HUES6 (cell line): ENCODE measurements around the gene METTL1.

ENCODE experiments used
- H3K27ac ChIP-seq: 2 replicates; pipeline ENCODE4 v1.7.0; 2013; ENCODE audit warnings: low read depth, mild to moderate bottlenecking, low read length, inconsistent platforms
- H3K27me3 ChIP-seq: 2 replicates; pipeline ENCODE4 v1.6.1; 2013; ENCODE audit warnings: low read length; ENCODE audit not compliant: control insufficient read depth, insufficient read depth
- H3K36me3 ChIP-seq: 2 replicates; pipeline ENCODE4 v1.6.1; 2013; ENCODE audit warnings: low read length; ENCODE audit not compliant: control insufficient read depth, insufficient read depth
- H3K4me1 ChIP-seq: 2 replicates; pipeline ENCODE4 v1.6.1; 2013; ENCODE audit warnings: low read length; ENCODE audit not compliant: control insufficient read depth, insufficient read depth
- H3K4me3 ChIP-seq: 2 replicates; pipeline ENCODE4 v1.5.1; 2013; ENCODE audit warnings: low read depth, low read length
- H3K9ac ChIP-seq: one replicate; pipeline ENCODE4 v1.6.1; 2013; ENCODE audit warnings: mild to moderate bottlenecking, low read length
- H3K9me3 ChIP-seq: 2 replicates; pipeline ENCODE4 v1.6.1; 2013; ENCODE audit warnings: low read depth, low read length; ENCODE audit not compliant: control insufficient read depth, insufficient read depth

The METTL1 gene

DNA sequence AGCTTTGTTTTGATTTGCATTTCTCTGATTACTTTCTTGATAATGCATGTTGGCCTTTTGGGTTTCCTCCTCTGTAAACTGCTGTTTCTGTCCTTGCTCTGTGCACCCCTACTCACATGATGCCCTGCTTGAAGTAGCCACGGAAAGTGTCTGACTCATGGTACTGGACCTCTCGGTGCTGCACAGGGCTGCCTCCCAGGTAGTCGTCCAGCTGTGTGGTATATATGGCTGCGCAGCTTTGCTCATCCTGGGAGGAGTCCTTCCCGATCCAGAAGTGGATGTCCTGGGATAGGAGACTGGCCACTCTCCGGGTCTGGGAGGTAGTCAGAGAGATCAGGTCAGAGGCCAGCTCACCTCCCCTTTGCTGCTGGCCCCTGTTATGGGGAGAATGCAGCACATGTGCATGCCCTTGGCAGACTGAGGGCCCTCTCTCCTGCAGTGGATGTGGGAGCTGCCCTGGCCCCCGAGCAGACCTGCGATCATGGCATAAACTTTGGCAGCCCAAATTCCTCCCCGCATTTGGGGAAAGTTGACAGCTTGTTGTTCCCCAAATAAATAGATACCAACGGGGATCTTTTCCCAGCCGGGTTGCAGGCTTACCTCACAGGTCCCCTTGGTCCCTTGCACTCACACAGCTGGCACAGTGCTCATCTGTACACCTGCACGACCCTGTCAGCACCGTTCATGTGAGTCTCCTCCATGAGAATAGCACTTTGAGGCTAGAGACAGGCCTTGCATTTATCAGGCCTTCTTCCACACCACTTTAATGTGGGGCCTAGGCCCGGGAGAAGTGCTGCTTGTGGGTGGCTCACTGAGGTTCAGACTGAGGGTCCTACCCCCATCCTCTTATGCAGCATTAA is 41.4 kb upstream of the METTL1 start:
- no peaks in the 10 kb centered on the region for H3K4me1 ChIP-seq
- no peak overlapping the region for H3K27ac ChIP-seq

GRCh38 chr12:57811028-57811755 is 39.3 kb upstream of the METTL1 start:
- Histone ChIP-seq H3K4me3 (no peak overlapping the region), H3K36me3 (peaks cover 18% of the 10 kb centered on the region), H3K9me3 (no peaks in the 10 kb centered on the region), H3K4me1 (no peaks in the 10 kb centered on the region), H3K9ac (no peak overlapping the region), H3K27ac (no peak overlapping the region), H3K27me3 (no peaks in the 10 kb centered on the region)

More for the DNA sequence above, 41.4 kb upstream of the METTL1 start:
- Histone ChIP-seq H3K36me3 (peaks cover 8% of the 10 kb centered on the region), H3K27me3 (no peaks in the 10 kb centered on the region), H3K9ac (no peak overlapping the region), H3K9me3 (no peaks in the 10 kb centered on the region), H3K4me3 (no peak overlapping the region)

DNA sequence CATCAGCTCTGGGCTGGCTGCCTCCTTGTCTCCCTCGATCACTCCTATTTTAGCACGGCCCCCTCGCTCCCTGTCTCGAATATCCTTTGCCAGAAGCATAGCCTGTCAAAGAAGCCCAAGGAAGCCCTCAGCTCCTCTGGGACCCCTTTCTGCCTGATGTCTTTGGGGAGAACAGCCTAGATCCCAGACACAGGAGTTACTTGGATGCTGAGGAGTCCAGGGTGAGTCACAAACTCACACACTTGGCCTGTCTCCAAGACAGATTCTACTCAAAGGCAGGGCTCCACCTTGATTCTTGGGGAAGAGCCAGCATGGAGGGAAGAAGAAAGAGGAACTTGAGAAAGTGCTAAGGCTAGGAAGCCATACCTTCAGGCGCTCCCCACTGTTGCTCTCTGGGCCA is 38.5 kb upstream of the METTL1 start:
- no peaks in the 10 kb centered on the region for H3K27me3 ChIP-seq
- H3K4me3 ChIP-seq, result no peak overlapping the region
- peaks cover 18% of the 10 kb centered on the region for H3K36me3 ChIP-seq
- no peaks in the 10 kb centered on the region for H3K9me3 ChIP-seq
- no peaks in the 10 kb centered on the region for H3K4me1 ChIP-seq
- H3K9ac ChIP-seq, result no peak overlapping the region
- H3K27ac ChIP-seq, result no peak overlapping the region

DNA sequence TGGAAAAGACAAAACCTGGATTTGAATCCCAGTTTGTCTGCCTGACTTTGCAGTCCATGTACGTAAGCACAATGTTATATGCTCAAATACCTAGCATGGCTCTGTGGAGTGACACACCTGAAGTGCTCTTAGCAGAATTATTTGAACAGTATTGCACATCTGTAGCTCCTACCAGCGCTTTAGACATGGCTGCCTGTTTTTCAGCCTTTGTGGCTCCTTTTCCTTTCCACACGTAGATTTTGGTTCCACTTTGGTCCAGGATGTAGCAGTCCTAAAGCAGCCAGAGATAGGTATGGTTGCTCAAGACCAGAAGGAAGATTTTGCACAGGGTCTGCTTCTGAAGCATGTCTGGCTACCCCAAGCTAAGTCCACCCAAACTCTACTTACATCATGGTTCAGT is 37.5 kb upstream of the METTL1 start:
- Histone ChIP-seq H3K4me1 (no peaks in the 10 kb centered on the region), H3K4me3 (no peak overlapping the region), H3K27me3 (no peaks in the 10 kb centered on the region), H3K36me3 (peaks cover 18% of the 10 kb centered on the region), H3K9me3 (no peaks in the 10 kb centered on the region), H3K27ac (no peak overlapping the region), H3K9ac (no peak overlapping the region)

- H3K9me3 ChIP-seq, result no peaks in the 10 kb centered on the region
- H3K36me3 ChIP-seq, result peaks cover 18% of the 10 kb centered on the region
These were observed 36.4 kb upstream of the METTL1 start for GRCh38 chr12:57808351-57808750.

DNA sequence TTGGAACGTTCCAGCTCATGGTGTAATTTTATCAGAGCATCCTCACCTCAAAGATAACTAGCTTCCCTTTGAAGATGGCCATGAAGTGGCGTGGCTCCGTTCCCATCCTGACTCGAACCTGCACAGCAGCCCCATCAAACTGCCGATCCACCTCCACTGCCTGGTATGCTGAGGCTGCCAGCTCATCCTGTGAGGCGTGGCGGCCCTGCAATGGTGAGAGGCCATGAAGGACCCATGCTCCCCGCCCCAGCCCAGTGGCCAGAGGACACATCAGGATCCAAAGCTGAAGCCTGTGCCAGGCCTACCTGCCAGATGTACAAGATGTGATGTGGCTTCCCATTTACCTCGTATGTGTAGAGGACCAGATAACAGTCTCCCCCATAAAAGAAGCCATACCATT is 35.4 kb upstream of the METTL1 start:
- Histone ChIP-seq H3K36me3 (peaks cover 22% of the 10 kb centered on the region), H3K4me1 (peaks cover 3% of the 10 kb centered on the region; the same call in 1 of the 2 replicates), H3K4me3 (no peak overlapping the region), H3K9ac (no peak overlapping the region), H3K27ac (no peak overlapping the region), H3K9me3 (no peaks in the 10 kb centered on the region), H3K27me3 (no peaks in the 10 kb centered on the region)

More at GRCh38 chr12:57808351-57808750, 36.4 kb upstream of the METTL1 start:
- H3K27me3 ChIP-seq, result no peaks in the 10 kb centered on the region
- H3K4me3 ChIP-seq, result no peak overlapping the region
- no peak overlapping the region for H3K27ac ChIP-seq
- H3K9ac ChIP-seq, result no peak overlapping the region
- H3K4me1 ChIP-seq, result peaks cover 3% of the 10 kb centered on the region; the same call in 1 of the 2 replicates

- no peaks in the 10 kb centered on the region for H3K27me3 ChIP-seq
- H3K36me3 ChIP-seq, result peaks cover 23% of the 10 kb centered on the region
- no peak overlapping the region for H3K4me3 ChIP-seq
- no peak overlapping the region for H3K27ac ChIP-seq
- no peaks in the 10 kb centered on the region for H3K9me3 ChIP-seq
- peaks cover 3% of the 10 kb centered on the region; the same call in 1 of the 2 replicates for H3K4me1 ChIP-seq
- no peak overlapping the region for H3K9ac ChIP-seq
These were observed 34.8 kb upstream of the METTL1 start for GRCh38 chr12:57806677-57807076.

DNA sequence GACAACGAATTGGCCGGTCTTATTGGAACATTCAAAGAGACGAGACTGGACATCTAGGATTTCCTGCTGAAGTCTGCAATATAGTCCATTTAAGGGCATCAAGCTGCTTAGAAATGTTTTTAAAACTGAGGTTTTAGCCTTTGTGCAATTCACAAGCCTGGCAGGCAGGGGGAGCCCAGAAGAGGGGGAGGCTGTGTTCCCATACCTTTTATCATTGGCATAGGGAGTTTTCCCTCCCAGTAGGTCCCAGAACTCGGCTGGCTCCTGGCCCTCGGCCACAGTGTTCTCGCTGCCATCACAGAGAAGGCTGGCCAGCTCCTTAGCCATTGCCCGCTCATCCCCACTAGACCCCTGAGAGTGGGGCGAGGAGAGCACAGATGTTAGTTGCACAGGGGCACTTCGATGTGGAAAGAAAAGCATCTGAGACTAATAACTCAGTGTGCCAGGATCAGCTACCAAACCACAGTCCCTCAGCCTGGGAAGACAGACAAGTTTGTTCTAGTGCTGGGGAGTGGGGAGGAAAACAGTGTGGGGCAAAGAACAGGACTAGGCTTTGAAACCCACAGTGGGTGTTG is 31.5 kb upstream of the METTL1 start:
- Histone ChIP-seq H3K27me3 (no peaks in the 10 kb centered on the region), H3K4me3 (no peak overlapping the region), H3K9ac (no peak overlapping the region), H3K36me3 (peaks cover 23% of the 10 kb centered on the region), H3K4me1 (peaks cover 3% of the 10 kb centered on the region; the same call in 1 of the 2 replicates), H3K27ac (no peak overlapping the region), H3K9me3 (no peaks in the 10 kb centered on the region)

DNA sequence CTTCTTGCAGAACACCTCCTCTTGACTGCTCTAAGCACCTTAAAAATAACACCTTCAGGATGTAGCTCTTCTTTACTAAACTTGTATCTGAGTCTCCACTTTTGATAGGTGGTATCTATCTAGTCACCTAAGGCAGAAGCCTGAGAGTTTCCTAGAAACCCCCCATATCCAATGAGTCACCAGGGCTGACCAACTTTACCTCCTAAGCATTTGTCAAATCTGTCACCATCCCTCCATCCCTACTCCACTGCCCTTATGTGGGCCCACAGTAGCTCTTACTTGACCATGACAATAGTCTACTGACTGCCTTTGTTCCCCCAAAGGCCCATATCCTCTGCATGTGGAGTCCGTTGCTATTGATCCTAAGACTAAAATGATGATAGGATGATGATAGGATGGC is 30.7 kb upstream of the METTL1 start:
- H3K9ac ChIP-seq, result no peak overlapping the region
- H3K27me3 ChIP-seq, result no peaks in the 10 kb centered on the region
- H3K4me1 ChIP-seq, result peaks cover 3% of the 10 kb centered on the region; the same call in 1 of the 2 replicates
- peaks cover 18% of the 10 kb centered on the region for H3K36me3 ChIP-seq
- no peaks in the 10 kb centered on the region for H3K9me3 ChIP-seq
- no peak overlapping the region for H3K4me3 ChIP-seq
- H3K27ac ChIP-seq, result no peak overlapping the region

DNA sequence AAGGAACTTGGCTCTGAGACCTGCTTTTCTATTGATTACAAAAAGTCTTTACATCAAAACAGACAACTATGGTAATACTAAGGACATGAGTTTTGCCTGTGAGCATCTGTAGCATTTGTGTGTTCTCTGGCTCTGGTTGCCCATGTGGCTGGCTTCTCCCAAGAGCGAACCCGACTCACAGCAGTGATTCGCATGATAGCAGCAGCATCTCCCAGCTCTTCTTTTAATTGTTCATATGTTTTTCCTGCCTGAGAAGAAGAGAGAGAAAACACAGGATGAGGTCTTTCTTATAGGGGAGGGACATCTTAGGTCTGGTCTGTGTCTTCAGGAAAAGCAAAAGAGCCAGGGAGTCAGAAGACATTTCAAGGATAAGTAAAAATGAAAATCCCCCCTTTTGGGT is 29.1 kb upstream of the METTL1 start:
- Histone ChIP-seq H3K4me1 (peaks cover 3% of the 10 kb centered on the region; the same call in 1 of the 2 replicates), H3K9ac (no peak overlapping the region), H3K27ac (no peak overlapping the region), H3K4me3 (no peak overlapping the region), H3K9me3 (no peaks in the 10 kb centered on the region), H3K36me3 (peaks cover 31% of the 10 kb centered on the region), H3K27me3 (no peaks in the 10 kb centered on the region)

- Histone ChIP-seq H3K27ac (no peak overlapping the region), H3K9ac (no peak overlapping the region), H3K27me3 (no peaks in the 10 kb centered on the region), H3K36me3 (peaks cover 54% of the 10 kb centered on the region), H3K9me3 (no peaks in the 10 kb centered on the region), H3K4me3 (no peak overlapping the region), H3K4me1 (no peaks in the 10 kb centered on the region)
These were observed 26.0 kb upstream of the METTL1 start for GRCh38 chr12:57797933-57798332.
